Endothelial cell of umbilical vein (primary cell): ENCODE measurements around the gene PHTF1. TPM values are rescaled to one million over a fixed set of nuclear protein-coding genes. Genes with fewer than 3 reads are reported as not detected.

Source experiments
- BruUV-seq: library from RNA; stranded (reverse); fragments of 400-500 nt; replicated peaks from 2 replicates; lab custom pipeline; 2021; lab: Mats Ljungman, UMichigan
- CTCF ChIA-PET: fragments of 300-600, 350-600 bp; sonication (Branson Sonifier 250); formaldehyde crosslinking; loops from one replicate; lab custom pipeline; 2021; ENCODE audit warnings: antibody characterized with exemption, inconsistent platforms; lab: Charles Lee
- POLR2A ChIA-PET: fragments of 300-600, 350-600 bp; sonication (Branson Sonifier 250); formaldehyde crosslinking; loops from one replicate; lab custom pipeline; 2021; ENCODE audit warnings: antibody characterized with exemption, inconsistent platforms; lab: Charles Lee
- DNase-seq: peaks from one replicate; pipeline ENCODE4 v3.0.0-alpha.2; 2011; ENCODE audit warnings: low read depth, low spot score
- FAIRE-seq: peaks from 2 replicates; lab custom pipeline; 2011; peaks lifted over from hg19 to GRCh38; lab: Jason Lieb, UNC
- H2AFZ ChIP-seq: 2 replicates; pipeline ENCODE4 v1.6.0; 2012; ENCODE audit warnings: low read depth, low read length, control low read depth, inconsistent platforms
- H3K27ac ChIP-seq: 2 replicates; pipeline ENCODE4 v1.5.1; 2011; ENCODE audit warnings: low read depth, mild to moderate bottlenecking, control low read depth, low read length, moderate library complexity; ENCODE audit not compliant: insufficient read depth
- H3K27me3 ChIP-seq, 2 experiments: 2 replicates each; pipeline versions ENCODE4 v1.6.0 to v1.6.1; 2011; ENCODE audit warnings: low read length in 2 of 2, mixed read lengths in 1 of 2; ENCODE audit not compliant: control insufficient read depth in 2 of 2, insufficient read depth in 2 of 2
- H3K36me3 ChIP-seq, 2 experiments: 2 replicates in 1 of 2; 3 replicates in 1 of 2; pipeline ENCODE4 v1.5.1; 2011; ENCODE audit warnings: low read length in 2 of 2, mild to moderate bottlenecking in 1 of 2, moderate library complexity in 1 of 2; ENCODE audit not compliant: control insufficient read depth in 2 of 2, insufficient read depth in 2 of 2; ENCODE audit errors: extremely low read depth in 1 of 2
- H3K4me1 ChIP-seq: 3 replicates; pipeline ENCODE4 v1.5.1; 2011; ENCODE audit warnings: mild to moderate bottlenecking, low read length; ENCODE audit not compliant: control insufficient read depth, insufficient read depth; ENCODE audit errors: extremely low read depth
- H3K4me2 ChIP-seq: 2 replicates; pipeline ENCODE4 v1.6.1; 2011; ENCODE audit warnings: low read length, control low read depth, mixed read lengths; ENCODE audit not compliant: insufficient read depth
- H3K4me3 ChIP-seq, 3 experiments: fragments of 200-600 bp in 1 of 3; sonication (generic), shearing (Covaris generic) in 1 of 3; replicated peaks in 1 of 3; 2 replicates each; pipeline ENCODE4 v1.5.1; 2011 to 2016; ENCODE audit warnings: control low read depth in 3 of 3, low read length in 3 of 3, mild to moderate bottlenecking in 2 of 3, inconsistent platforms in 1 of 3, low read depth in 1 of 3, moderate library complexity in 1 of 3; ENCODE audit not compliant: insufficient read depth in 1 of 3
- H3K79me2 ChIP-seq: 2 replicates; pipeline ENCODE4 v1.6.0; 2012; ENCODE audit warnings: low read length, inconsistent platforms; ENCODE audit not compliant: control insufficient read depth, insufficient read depth
- H3K9ac ChIP-seq: replicated peaks from 2 replicates; pipeline ENCODE3; 2011; ENCODE audit warnings: low read length, control low read depth; ENCODE audit not compliant: insufficient read depth; ENCODE audit errors: extremely low read depth
- H3K9me1 ChIP-seq: replicated peaks from 3 replicates; pipeline ENCODE4 v1.6.0; 2011; ENCODE audit warnings: mild to moderate bottlenecking, low read length; ENCODE audit not compliant: control insufficient read depth, insufficient read depth; ENCODE audit errors: extremely low read depth
- H3K9me3 ChIP-seq: replicated peaks from 2 replicates; pipeline ENCODE4 v1.5.1; 2012; ENCODE audit warnings: low read length, inconsistent platforms; ENCODE audit not compliant: control insufficient read depth, insufficient read depth
- H4K20me1 ChIP-seq: replicated peaks from 2 replicates; pipeline ENCODE3; 2011; ENCODE audit warnings: mild to moderate bottlenecking, low read length; ENCODE audit not compliant: control insufficient read depth, insufficient read depth; ENCODE audit errors: extremely low read depth
- EZH2 ChIP-seq: IDR thresholded peaks from 2 replicates; pipeline ENCODE4 v1.6.1; 2012; ENCODE audit warnings: borderline replicate concordance, low read depth, mild to moderate bottlenecking, moderate library complexity, low read length, inconsistent platforms; ENCODE audit not compliant: severe bottlenecking
- FOS ChIP-seq: IDR thresholded peaks from 2 replicates; pipeline ENCODE4 v1.6.1; 2011; ENCODE audit warnings: mild to moderate bottlenecking, low read length, moderate library complexity, borderline replicate concordance; ENCODE audit not compliant: insufficient read depth
- GATA2 ChIP-seq: IDR thresholded peaks from 2 replicates; pipeline ENCODE4 v1.7.0; 2011; ENCODE audit warnings: low read depth, mild to moderate bottlenecking, moderate library complexity, mixed read lengths, low read length; ENCODE audit not compliant: insufficient read length, insufficient read depth
- JUN ChIP-seq: IDR thresholded peaks from 2 replicates; pipeline ENCODE4 v1.6.1; 2011; ENCODE audit warnings: borderline replicate concordance, low read depth; ENCODE audit not compliant: insufficient read length, insufficient read depth
- MAX ChIP-seq: IDR thresholded peaks from 2 replicates; pipeline ENCODE4 v1.6.1; 2011; ENCODE audit not compliant: insufficient read depth, insufficient read length
- MYC ChIP-seq: IDR thresholded peaks from one replicate; pipeline ENCODE4 v1.6.1; 2011; ENCODE audit warnings: mild to moderate bottlenecking, low read depth, low read length
- POLR2A ChIP-seq: IDR thresholded peaks from 2 replicates; pipeline ENCODE4 v1.6.1; 2012; ENCODE audit warnings: low read depth, mild to moderate bottlenecking, control low read depth, low read length
- POLR2AphosphoS5 ChIP-seq: IDR thresholded peaks from 2 replicates; pipeline ENCODE4 v1.6.1; 2012; ENCODE audit warnings: low read depth, mild to moderate bottlenecking, control low read depth, low read length, moderate library complexity; ENCODE audit not compliant: insufficient read depth
- dilution Hi-C: fragments of 300-500 bp; cut with MboI; formaldehyde crosslinking; loops from one replicate; pipeline ENCODE4 v1.15.0; 2019; ENCODE audit warnings: low sequenced_read_pairs; ENCODE audit not compliant: extremely low pct_ligation_motif_present
- intact Hi-C: fragments of 100-400 bp; cut with micrococcal nuclease; formaldehyde crosslinking; loops from one replicate; pipeline ENCODE4 v1.10.0; 2022
- polyA plus RNA-seq, 4 experiments: library from polyadenylated mRNA; depleted of rRNA in 3 of 4; stranded (reverse) in 3 of 4; unstranded in 1 of 4; fragments of >200 nt; gene quantifications; 2 replicates each; pipeline versions ENCODE4 v1.2.1 to v1.2.3, GENCODE V29; 2011 to 2012; ENCODE audit warnings: missing spikeins in 1 of 4
- total RNA-seq: library from RNA; stranded (reverse); gene quantifications from 2 replicates; pipeline ENCODE4 v1.2.3, GENCODE V29; 2021
- TF ChIP-seq, protein P1 (sequence below), 2 donors: IDR thresholded peaks; 1 replicate in 1 of 2; 2 replicates in 1 of 2; pipeline ENCODE4 v1.5.1; 2011; ENCODE audit warnings: low read length in 2 of 2, mild to moderate bottlenecking in 2 of 2, moderate library complexity in 2 of 2, control low read depth in 1 of 2, inconsistent platforms in 1 of 2, low read depth in 1 of 2; ENCODE audit not compliant: insufficient read depth in 1 of 2; ENCODE audit errors: extremely low read depth in 1 of 2

Gene PHTF1
- total and polyA plus RNA-seq, 2 donors (not counting 3 experiments of a cell fraction or from before 2014, with no cell fraction given): 26.3 to 62.6 TPM

- no peaks in the 10 kb centered on the region for H4K20me1 ChIP-seq
- H3K4me1 ChIP-seq: peaks cover 7% of the 10 kb centered on the region
- no TSS peak for BruUV-seq
- no peak for FAIRE-seq
- dilution Hi-C loops (no loop called here), intact Hi-C loops (no loop called here)
- H2AFZ ChIP-seq: no peak overlapping the region
- no peak overlapping the region for H3K4me3 ChIP-seq
- no peak for DNase-seq
- no peak for TF ChIP-seq EZH2
- no peak for TF ChIP-seq POLR2AphosphoS5
- TF ChIP-seq, protein P1, sequence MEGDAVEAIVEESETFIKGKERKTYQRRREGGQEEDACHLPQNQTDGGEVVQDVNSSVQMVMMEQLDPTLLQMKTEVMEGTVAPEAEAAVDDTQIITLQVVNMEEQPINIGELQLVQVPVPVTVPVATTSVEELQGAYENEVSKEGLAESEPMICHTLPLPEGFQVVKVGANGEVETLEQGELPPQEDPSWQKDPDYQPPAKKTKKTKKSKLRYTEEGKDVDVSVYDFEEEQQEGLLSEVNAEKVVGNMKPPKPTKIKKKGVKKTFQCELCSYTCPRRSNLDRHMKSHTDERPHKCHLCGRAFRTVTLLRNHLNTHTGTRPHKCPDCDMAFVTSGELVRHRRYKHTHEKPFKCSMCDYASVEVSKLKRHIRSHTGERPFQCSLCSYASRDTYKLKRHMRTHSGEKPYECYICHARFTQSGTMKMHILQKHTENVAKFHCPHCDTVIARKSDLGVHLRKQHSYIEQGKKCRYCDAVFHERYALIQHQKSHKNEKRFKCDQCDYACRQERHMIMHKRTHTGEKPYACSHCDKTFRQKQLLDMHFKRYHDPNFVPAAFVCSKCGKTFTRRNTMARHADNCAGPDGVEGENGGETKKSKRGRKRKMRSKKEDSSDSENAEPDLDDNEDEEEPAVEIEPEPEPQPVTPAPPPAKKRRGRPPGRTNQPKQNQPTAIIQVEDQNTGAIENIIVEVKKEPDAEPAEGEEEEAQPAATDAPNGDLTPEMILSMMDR (IDR thresholded peaks at IDR 0.05; ENCODE audit: extremely low read depth in 1 of 2, insufficient read depth in 1 of 2, low read depth in 1 of 2, low read length in 2 of 2): no peak
- TF ChIP-seq JUN: no peak
- TF ChIP-seq MYC: no peak
- no peak for TF ChIP-seq MAX
- TF ChIP-seq GATA2: no peak
- no peak for TF ChIP-seq FOS
- TF ChIP-seq POLR2A: no peak
- H3K9me3 ChIP-seq: no peaks in the 10 kb centered on the region
- no peak overlapping the region for H3K4me2 ChIP-seq
- ChIA-PET CTCF (interaction anchor here (0.6 kb wide), 1 partner anchor 11 kb away, joined by 3 read pairs; no protein-coding TSS in a partner anchor), POLR2A (no interaction called here)
- H3K9ac ChIP-seq: no peak overlapping the region
- no peak overlapping the region for H3K27ac ChIP-seq
- H3K36me3 ChIP-seq: no peaks in the 10 kb centered on the region
- no peaks in the 10 kb centered on the region for H3K9me1 ChIP-seq
- no peaks in the 10 kb centered on the region for H3K27me3 ChIP-seq
- H3K79me2 ChIP-seq: peaks cover 42% of the 10 kb centered on the region
Observed at GRCh38 chr1:113788802-113789201, 29.5 kb upstream of the PHTF1 start.
